HG03442 (cell line): Measurements from ENCODE around the gene KLHL5.
"Not testable (repeated sequence)": the region's sequence is repeated elsewhere in the genome, so short reads cannot be mapped to it uniquely, and the experiment has no call there.

Experiments
- ATAC-seq: cut with Tn5 transposase; IDR thresholded peaks from one replicate; pipeline ENCODE4 v1.9.1; 2021; ENCODE audit warnings: mild to moderate bottlenecking, moderate library complexity; ENCODE audit not compliant: unreplicated experiment

Gene KLHL5, protein sequence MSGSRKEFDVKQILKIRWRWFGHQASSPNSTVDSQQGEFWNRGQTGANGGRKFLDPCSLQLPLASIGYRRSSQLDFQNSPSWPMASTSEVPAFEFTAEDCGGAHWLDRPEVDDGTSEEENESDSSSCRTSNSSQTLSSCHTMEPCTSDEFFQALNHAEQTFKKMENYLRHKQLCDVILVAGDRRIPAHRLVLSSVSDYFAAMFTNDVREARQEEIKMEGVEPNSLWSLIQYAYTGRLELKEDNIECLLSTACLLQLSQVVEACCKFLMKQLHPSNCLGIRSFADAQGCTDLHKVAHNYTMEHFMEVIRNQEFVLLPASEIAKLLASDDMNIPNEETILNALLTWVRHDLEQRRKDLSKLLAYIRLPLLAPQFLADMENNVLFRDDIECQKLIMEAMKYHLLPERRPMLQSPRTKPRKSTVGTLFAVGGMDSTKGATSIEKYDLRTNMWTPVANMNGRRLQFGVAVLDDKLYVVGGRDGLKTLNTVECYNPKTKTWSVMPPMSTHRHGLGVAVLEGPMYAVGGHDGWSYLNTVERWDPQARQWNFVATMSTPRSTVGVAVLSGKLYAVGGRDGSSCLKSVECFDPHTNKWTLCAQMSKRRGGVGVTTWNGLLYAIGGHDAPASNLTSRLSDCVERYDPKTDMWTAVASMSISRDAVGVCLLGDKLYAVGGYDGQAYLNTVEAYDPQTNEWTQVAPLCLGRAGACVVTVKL

DNA sequence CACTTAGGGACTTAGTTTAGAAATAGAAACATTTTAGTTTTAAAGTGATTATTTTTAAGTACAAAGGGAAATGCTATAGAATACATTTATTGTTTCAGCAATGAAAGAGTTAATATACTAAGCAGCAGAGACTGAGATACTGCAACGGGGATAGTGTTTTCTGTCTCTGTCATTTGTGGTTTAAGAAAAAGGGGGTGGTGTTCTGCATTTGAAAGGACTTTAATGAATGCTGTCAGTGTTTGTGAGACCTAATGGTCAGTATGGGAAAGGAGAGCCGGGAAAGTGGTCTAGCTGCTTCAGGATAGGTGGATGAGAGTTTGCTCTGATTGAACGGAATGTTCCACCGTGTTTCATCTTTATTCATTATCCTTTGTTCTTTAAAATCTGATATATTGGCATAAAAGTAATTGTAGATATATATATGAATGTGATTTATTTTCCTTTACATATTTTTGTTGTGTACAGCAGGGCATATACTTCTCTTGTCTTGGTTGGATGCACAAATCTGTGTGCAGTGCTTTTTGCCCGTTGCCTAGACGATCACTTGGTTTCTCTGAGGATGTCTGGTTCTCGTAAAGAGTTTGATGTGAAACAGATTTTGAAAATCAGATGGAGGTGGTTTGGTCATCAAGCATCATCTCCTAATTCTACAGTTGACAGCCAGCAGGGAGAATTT lies at the start of gene KLHL5:
Gene KLHL5, plus strand, starts transcription at position 139 of the 676 bp plus-strand sequence. Its CDS starts 421 bp downstream, at position 560.
- no peak for ATAC-seq

DNA sequence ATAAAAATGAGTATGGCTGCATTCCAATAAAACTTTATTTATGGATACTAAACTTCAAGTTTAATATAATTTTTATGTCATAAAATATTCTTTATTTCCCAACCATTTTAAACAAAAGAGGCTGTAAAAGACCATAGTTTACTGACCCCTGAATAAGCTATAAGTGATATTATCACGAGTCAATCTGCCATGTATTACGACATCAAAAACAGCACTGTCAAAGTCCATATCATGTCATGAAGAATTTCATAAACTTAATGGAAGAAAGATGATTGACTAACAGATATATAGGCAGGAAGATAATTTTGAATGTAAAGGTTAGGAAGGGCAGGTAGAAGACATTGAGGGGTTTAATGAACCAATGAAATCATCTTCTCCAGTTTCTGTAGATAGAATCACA lies 48.0 kb upstream of the KLHL5 start:
- ATAC-seq, result no peak

DNA sequence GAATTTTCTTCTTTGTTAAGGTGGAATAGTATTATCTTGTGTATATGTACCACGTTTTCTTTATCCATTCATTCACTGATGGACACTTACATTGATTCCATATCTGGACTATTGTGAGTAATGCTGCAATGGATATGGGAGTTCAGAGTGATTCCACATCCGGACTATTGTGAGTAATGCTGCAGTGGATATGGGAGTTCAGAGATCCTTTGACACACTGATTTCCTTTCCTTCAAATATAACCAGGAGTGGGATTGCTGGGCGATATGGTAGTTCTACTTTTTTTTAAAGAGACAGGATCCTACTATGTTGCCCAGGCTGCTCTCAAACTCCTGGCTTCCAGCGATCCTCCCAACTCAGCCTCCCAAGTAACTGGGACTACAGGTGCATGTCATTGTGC lies 41.9 kb upstream of the KLHL5 start:
- no peak for ATAC-seq

DNA sequence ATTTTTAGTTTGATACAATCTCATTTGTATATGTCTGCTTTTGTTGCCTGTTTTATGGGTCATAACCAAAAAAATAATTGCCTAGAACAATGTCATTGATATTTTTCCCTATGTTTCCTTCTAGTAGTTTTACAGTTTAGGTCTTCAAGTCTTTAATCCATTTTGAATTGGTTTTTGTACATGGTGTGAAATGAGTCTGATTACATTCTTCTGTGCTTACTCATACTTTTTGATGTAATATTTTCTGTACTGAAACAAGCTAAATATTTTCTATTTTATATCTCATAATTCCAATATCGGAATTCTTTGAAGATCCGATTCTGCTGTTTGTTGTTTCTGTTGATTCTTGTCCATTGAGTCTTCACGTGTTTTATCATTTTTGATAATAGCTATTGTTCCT lies 40.4 kb upstream of the KLHL5 start:
- no peak for ATAC-seq

DNA sequence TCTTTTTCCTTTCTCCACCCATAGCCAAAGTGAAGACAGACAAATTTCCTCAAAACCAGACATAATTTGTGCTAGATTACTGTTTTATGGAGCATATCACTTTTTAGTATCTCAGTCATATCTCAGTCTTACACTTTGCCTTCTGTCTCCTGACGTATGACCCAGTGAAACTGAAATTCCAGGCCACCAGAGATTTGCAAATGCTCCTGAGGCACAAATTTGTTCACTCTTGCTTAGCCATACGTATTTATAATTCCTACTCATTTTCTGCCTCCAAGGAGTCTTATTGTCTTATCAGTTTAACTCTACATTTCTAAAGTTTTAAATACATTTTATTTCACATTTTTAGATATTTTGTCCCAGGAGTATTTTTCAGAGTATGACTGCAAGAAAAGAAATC lies 39.8 kb upstream of the KLHL5 start:
- no peak for ATAC-seq

DNA sequence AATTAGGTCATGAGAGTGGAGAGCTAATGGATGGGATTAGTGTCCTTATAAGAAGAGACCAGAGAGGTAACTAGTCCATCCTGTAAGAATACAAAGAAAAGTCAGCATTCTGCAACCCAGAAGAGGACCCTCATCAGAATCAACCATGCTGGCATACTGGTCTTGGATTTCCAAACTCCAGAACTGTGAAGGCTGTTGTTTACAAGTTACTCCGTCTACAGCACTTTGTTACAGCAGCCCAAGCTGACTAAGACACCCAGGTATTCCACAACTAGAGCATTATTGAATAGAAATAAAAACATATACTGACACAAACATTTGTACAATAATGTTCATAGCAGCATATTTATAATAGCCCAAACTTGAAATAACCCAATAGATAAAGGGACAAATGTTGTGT lies 39.0 kb upstream of the KLHL5 start:
- no peak for ATAC-seq

DNA sequence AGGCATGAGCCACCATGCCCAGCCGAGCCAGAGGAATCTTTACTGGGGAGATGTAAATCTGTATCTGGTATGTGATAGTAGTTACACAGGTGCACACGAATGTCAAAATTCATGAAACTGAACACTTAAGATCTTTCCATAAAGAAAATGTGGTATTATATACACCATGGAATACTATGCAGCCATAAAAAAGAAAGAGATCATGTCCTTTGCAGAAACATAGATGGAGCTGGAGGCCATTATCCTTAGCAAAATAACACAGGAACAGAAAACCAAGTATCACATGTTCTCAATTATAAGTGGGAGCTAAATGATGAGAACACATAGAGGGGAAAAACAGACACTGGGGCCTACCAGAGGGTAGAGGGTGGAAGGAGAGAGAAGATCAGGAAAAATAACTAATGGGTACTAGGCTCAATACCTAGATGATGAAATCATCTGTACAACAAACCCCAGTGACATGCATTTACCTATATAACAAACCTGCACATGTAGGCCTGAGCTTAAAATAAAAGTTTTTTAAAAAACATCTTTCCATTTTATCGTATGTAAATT lies 37.6 kb upstream of the KLHL5 start:
- no peak for ATAC-seq

DNA sequence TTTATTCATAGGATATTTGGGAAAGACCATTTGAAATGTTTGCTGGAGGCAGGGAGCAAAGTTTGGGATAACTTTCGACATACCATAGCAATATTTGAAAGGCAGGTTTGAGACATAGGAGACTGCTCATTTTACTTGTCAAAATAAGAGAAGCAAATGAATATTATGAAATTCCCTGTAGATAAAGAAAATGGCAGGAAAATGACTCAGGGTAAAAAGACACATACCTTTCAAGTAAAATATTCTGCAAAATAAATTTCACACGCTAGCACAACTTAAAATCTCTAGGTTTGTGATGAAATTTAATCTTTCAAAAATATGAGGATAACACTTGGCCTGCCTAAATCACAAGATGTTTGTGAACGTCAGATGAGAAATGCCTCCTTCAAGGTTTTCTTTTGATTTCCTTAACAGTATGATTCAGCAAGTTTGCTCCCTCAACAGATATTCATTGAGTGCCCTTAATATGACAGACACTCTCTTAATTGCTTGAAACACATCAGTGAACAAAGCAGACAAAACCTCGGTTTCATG lies 36.4 kb upstream of the KLHL5 start:
- ATAC-seq, result no peak

DNA sequence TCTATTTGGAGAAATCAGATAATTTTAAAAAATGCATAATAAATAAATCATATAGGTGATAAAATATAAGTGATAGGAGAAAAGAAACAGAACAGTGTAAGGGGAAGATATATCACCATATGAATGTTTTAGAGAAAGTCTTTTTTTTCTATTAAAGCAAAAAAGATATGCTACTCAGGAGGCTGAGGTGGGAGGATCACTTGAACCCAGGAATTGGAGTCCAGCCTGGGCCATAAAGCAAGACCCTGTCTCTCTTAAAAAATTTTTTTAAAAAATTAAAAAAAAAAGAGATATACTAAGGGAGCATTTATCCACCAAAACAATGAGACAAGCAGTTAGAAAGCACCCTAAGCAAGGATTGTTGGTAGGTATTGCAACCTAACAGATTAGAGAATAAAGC lies 35.9 kb upstream of the KLHL5 start:
- ATAC-seq, result no peak

DNA sequence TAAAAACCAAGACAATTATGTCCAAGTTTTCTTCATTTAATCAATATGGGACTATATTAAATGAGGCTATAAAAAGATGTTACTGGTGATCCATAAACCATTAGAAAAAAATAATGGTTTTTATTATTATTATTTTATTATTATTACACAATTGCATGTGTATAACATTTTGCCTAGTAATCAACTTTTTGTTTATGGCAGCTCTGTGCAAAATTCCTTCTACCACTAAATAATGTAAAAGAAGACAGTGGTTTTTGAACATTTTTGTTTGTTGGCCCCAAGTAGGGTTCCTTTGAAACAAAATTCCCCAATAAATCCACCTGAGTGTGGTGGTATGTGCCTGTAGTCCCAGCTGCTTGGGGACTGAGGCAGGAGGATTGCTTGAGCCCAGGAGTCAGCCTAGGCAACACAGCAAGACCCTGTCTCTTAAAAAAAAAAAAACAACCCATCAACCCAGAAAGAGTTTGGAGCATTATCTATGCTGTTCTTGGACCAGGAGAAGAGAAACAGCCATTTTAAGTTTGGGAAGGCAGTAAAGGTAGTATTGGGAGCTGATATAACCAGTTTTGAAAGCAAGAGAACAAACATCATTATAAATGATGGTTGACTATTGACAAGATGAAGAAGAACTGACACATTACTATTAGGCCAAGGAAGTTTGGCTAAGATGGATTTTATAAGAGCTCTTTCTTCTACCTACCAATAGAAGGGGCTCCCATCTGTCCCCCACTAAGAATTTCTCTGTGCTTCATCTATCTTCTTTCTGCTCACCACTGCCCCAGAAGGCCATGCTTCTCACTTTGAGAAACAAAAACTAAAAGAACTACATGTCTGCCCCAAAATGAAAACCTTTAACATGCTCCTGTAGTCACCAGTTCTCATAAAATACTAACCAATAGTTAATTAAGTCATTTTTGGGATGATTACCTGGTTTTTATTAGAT lies 32.0 kb upstream of the KLHL5 start:
- peak; percentile 35 for ATAC-seq

DNA sequence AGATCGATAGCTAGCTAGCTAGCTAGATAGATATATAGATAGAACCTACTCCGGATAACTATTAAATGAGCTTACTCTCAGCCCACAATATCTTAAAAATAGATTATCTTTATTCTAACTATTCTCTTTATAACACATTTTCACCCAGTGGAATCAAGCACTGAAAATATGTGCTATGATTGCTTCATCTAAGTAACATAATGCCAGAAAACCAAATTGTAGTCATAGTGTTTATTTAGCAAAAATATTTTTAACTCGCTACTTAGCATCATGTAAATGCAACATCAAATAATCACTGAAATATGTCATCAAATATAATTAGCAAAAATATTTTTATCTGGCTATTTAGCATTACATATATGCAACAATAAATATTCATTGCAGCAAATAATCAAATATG lies 31.3 kb upstream of the KLHL5 start:
- ATAC-seq, result peak; percentile 1

DNA sequence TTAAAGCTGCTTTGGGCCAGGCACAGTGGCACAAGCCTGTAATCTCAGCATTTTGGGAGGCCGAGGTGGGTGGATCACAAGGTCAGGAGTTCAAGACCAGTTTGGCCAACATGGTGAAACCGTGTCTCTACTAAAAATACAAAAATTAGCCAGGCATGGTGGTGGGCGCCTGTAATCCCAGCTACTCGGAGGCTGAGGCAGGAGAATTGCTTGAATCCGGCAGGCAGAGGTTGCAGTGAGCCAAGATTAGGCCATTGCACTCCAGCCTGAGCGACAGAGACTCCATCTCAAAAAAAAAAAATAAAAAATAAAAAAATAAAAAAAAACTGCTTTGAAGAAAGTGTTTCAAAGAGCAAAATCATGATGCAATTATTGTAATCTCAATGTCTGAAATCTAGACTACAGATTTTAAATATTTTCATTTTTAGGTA lies 30.4 kb upstream of the KLHL5 start:
- not testable (repeated sequence) for ATAC-seq

DNA sequence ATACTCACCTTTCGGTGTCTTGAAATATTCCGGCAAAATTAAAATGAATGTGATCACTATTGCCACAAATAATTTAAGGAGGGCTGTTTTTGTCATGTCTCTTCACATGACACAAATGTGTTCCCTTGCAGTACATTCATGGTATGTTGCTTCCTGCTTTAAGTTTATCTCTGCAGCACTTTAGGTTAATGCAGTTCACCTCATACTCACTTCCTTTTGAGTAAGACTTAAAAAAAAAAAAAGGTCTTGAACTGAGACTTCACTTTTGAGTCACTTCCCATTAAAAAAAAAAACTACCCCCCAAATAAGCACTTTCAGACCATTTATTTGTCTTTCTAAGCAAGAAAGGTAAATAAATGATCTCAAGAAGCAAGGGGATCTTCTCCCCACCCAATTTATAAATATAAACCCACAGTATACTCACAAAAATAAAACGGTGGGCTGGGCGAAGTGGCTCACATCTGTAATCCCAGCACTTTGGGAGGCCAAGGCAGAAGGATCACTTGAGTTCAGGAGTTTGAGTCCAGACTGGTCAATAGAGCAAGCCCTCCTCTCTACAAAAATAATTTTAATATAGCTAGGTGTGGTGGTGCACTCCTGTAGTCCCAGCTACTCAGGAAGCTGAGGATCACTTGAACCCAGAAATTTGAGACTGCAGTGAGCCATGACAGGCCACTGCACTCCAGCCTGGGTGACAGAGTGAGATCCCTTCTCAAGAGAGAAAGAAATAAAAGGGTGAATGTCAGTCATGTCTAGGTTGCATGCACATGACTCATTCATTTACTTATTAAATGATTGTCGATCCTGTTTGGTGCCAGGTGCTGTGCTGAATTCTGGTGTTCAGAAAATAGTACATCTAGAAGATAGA lies 29.6 kb upstream of the KLHL5 start, which contains the start of gene TMEM156:
Gene TMEM156, minus strand, starts transcription at position 192 of the 868 bp plus-strand sequence. Its CDS starts 96 bp downstream, at position 96.
- ATAC-seq, result peak; percentile 55

DNA sequence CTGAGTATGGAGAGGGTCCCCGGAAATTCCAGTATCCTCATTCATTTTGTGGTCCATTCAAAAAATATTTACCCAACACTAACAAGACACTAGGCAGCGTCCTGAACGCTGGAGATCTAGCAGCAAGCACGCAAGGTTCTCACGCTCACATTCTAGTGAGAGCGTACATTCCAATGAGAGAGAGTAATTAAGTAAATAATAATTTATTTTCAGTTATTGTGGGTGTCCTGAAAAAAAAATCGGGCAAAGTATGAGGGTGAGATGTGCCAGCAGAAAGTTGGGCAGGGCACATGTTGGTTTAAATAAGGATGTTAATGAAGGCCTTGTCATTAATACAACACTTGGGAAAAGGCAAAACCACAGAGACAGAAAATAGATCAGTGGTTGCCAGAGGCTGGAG lies 25.9 kb upstream of the KLHL5 start:
- no peak for ATAC-seq

DNA sequence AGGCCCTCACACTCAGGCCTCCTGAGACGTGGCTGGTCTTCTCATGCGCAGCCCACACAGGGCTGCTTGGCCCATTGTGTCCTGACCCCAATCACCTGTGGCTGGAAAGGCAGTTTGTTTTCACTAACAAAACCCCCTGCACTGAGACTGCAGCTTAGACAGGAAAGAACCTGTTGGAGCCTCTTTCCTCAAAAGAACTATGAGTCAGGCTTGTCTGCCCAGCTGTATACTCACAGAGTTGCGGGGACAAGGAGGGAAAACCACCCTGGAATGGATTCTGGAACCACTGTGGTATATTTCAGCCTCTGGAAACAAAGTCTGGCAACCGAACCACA lies 24.6 kb upstream of the KLHL5 start:
- ATAC-seq, result no peak

DNA sequence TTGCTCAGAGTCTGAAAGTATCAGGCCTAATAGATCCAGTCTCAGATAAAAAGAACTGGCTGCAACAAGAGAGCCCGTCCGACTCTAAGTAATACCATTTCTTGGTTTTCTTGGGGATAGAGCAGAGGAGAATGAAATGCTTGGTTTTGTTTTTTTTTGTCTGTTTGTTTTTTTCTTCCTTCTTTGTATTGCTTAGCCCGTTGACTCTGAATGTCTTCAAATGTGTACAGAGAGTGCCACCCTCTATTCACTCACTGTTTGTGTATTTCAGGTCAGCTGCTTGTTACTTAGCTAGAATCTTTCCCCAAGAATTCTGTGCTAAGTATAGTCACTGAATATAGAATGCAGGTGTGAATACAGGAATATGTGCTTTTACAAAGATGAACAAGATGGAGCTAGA lies 24.1 kb upstream of the KLHL5 start:
- no peak for ATAC-seq

DNA sequence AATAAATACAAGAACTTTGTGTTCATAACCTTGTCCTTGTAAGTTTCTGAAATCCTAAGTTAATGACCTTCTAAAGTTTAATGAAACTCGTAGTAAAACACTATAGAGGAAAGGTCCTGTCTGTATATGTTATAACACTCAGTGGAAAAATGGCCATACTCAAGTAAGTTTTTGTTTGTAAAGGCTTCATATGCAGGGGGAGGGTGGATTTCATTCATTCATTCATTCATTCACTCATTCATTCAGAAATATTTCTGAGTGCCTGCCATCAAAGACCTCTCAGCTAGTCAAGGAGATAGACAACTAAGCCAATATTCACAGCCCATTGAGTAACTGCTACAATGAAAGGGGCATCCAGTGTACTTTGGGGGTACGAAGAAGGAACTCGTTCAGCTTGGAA lies 22.9 kb upstream of the KLHL5 start:
- no peak for ATAC-seq

DNA sequence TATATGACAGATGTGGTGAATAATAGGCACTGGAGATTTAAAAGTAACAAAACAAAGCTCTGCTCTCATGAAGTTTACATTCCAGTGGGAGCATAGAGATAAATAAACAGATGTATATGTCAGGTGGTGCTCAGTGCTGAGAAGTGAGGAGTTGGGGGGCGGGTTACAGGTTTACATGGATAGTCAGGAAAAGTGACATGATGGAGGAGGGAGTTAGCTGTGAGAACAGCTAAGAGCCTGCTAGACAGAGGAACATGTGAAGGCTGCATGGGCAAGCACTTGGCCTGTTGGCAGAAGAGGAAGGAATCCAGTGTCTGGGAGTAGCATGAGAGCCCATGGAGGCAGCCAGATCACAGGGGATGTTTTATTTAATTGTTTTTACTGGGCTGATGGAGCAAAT lies 19.7 kb upstream of the KLHL5 start:
- no peak for ATAC-seq
